ENCODE measurements around the gene HOMEZ.
"Not testable (repeated sequence)": the region's sequence is repeated elsewhere in the genome, so short reads cannot be mapped to it uniquely, and the experiment has no call there.

DNA sequence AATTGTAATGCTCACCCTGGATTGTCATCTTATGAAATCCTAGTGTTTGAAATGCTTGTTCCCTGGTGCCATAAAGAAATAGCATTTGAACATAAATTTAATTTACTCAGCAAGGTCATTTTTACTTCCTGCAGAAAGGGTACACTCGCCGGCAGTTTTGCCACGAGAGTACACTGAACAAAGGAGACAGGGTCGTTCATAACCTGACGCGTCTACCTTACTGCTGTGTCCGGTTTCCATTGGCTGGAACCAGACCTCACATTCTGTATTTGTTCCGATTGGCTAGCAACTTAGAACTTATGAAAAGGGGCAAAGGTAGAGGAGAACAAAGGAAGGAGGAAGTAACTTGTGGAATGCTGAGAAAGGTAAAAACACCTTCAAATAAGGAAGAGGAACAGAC lies 25.1 kb downstream of the HOMEZ start:
- TF ChIP-seq, protein P1, sequence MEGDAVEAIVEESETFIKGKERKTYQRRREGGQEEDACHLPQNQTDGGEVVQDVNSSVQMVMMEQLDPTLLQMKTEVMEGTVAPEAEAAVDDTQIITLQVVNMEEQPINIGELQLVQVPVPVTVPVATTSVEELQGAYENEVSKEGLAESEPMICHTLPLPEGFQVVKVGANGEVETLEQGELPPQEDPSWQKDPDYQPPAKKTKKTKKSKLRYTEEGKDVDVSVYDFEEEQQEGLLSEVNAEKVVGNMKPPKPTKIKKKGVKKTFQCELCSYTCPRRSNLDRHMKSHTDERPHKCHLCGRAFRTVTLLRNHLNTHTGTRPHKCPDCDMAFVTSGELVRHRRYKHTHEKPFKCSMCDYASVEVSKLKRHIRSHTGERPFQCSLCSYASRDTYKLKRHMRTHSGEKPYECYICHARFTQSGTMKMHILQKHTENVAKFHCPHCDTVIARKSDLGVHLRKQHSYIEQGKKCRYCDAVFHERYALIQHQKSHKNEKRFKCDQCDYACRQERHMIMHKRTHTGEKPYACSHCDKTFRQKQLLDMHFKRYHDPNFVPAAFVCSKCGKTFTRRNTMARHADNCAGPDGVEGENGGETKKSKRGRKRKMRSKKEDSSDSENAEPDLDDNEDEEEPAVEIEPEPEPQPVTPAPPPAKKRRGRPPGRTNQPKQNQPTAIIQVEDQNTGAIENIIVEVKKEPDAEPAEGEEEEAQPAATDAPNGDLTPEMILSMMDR (IDR thresholded peaks at IDR 0.05; ENCODE audit: low read length): not testable (repeated sequence)
- TF ChIP-seq EZH2 (optimal IDR thresholded peaks at IDR 0.05; ENCODE audit: low read depth, low read length): not testable (repeated sequence)
